ENCODE results near the gene HEPHL1. TPM values are rescaled to one million over a fixed set of nuclear protein-coding genes. Genes with fewer than 3 reads are reported as not detected.
"Not testable (repeated sequence)": the region's sequence is repeated elsewhere in the genome, so short reads cannot be mapped to it uniquely, and the experiment has no call there.

Gene HEPHL1
- total RNA-seq, 2 donors from 2014 or later, result not detected

- H3K9me3 ChIP-seq (ENCODE audit: control insufficient read depth, low read length, poor library complexity, severe bottlenecking), result no peaks in the 10 kb centered on the region
- H3K4me1 Mint-ChIP-seq, result peaks cover 27% of the 10 kb centered on the region
- no peaks in the 10 kb centered on the region for H3K27me3 Mint-ChIP-seq
- no peak overlapping the region for H3K27ac Mint-ChIP-seq
- peaks cover 4% of the 10 kb centered on the region for H3K36me3 Mint-ChIP-seq (ENCODE audit: low read depth)
- no peak for DNase-seq
- no peak for ATAC-seq
- H3K4me3 Mint-ChIP-seq, result no peak overlapping the region
Measured at GRCh38 chr11:94154095-94154856, 133.1 kb downstream of the HEPHL1 start.

GRCh38 chr11:94157339-94157738 is 136.2 kb downstream of the HEPHL1 start:
- not testable (repeated sequence) for H3K36me3 Mint-ChIP-seq (ENCODE audit: low read depth); H3K27me3 Mint-ChIP-seq; H3K9me3 ChIP-seq (ENCODE audit: control insufficient read depth, low read length, poor library complexity, severe bottlenecking); H3K4me3 Mint-ChIP-seq; ATAC-seq; H3K27ac Mint-ChIP-seq; DNase-seq
- peaks cover 14% of the 10 kb centered on the region for H3K4me1 Mint-ChIP-seq

Other genes with a start within 250 kb of the HEPHL1 start
- gene MED17, start 237.1 kb upstream of the HEPHL1 start, total RNA-seq, result 10 to 100 TPM; 58.5 to 61.8 TPM
- gene VSTM5, start 170.7 kb upstream of the HEPHL1 start, total RNA-seq, result not detected
- 10 to 100 TPM in 1 of 2 donors, 1 to 10 TPM in 1; 7.1 to 19.8 TPM for gene PANX1, start 107.5 kb downstream of the HEPHL1 start, total RNA-seq